ENCODE results near the gene ZDHHC9. TPM values are rescaled to one million over a fixed set of nuclear protein-coding genes. Genes with fewer than 3 reads are reported as not detected.

The ZDHHC9 gene
- total RNA-seq, 1 experiment from 2014 or later = 30.5 TPM

DNA sequence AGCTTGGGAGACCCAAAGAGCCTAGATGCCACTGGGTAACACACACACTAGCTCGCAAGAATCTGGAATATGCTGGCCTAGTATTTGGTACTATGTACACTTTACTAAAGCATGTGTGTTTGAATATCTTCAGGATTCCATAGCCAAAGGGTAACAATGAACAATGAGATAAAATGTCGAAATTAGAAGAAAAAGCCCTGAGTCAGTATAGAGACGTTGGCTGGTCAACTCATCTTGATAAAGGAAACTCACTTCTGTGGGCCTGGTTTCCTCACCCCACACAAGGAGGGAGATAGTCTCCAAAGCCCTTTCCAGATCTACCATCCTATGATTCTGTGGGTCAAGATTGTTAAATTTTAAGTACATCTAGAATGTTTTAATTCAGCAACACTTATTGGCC is 6.9 kb downstream of the ZDHHC9 start:
- H3K4me2 ChIP-seq (ENCODE audit: low read length) = no peak overlapping the region
- no peaks in the 10 kb centered on the region for H3K9me2 ChIP-seq (replicated peaks; ENCODE audit: low read length)
- no peak overlapping the region for H3K27ac ChIP-seq (ENCODE audit: low read length)
- H3K9me3 ChIP-seq (ENCODE audit: low read length) = no peaks in the 10 kb centered on the region
- H3K4me3 ChIP-seq (ENCODE audit: low read length) = no peak overlapping the region
- ChIA-PET CTCF (no interaction called here), POLR2A (ENCODE audit: unreplicated experiment) (no interaction called here)
- no peak overlapping the region for H3K9ac ChIP-seq (ENCODE audit: low read length)
- no peak for ATAC-seq
- no peak for TF ChIP-seq EZH2 (IDR thresholded peaks at IDR 0.05; ENCODE audit: low read length, unreplicated experiment)
- TF ChIP-seq, protein P1, sequence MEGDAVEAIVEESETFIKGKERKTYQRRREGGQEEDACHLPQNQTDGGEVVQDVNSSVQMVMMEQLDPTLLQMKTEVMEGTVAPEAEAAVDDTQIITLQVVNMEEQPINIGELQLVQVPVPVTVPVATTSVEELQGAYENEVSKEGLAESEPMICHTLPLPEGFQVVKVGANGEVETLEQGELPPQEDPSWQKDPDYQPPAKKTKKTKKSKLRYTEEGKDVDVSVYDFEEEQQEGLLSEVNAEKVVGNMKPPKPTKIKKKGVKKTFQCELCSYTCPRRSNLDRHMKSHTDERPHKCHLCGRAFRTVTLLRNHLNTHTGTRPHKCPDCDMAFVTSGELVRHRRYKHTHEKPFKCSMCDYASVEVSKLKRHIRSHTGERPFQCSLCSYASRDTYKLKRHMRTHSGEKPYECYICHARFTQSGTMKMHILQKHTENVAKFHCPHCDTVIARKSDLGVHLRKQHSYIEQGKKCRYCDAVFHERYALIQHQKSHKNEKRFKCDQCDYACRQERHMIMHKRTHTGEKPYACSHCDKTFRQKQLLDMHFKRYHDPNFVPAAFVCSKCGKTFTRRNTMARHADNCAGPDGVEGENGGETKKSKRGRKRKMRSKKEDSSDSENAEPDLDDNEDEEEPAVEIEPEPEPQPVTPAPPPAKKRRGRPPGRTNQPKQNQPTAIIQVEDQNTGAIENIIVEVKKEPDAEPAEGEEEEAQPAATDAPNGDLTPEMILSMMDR (conservative IDR thresholded peaks at IDR 0.05; ENCODE audit: low read depth, low read length) = no peak
- TF ChIP-seq EZH2phosphoT487 (IDR thresholded peaks at IDR 0.05; ENCODE audit: borderline replicate concordance, low read length) = no peak
- H3K27me3 ChIP-seq (ENCODE audit: low read length) = no peaks in the 10 kb centered on the region
- H3K36me3 ChIP-seq (ENCODE audit: low read depth, low read length) = peaks cover 7% of the 10 kb centered on the region; the same call in 1 of the 2 replicates
- no peaks in the 10 kb centered on the region for H3F3A ChIP-seq (ENCODE audit: low read length, unreplicated experiment)
- H4K20me1 ChIP-seq (ENCODE audit: low read length) = no peaks in the 10 kb centered on the region
- peaks cover 43% of the 10 kb centered on the region for H3K79me2 ChIP-seq (ENCODE audit: low read length)
- peaks cover 3% of the 10 kb centered on the region for H3K4me1 ChIP-seq (ENCODE audit: insufficient read depth, low read length)
- no peak overlapping the region for H2AFZ ChIP-seq (ENCODE audit: low read length)
- no TSS peak for BruUV-seq (replicated peaks)
- no peak for DNase-seq
- intact Hi-C loops (cut with micrococcal nuclease) = no loop called here

DNA sequence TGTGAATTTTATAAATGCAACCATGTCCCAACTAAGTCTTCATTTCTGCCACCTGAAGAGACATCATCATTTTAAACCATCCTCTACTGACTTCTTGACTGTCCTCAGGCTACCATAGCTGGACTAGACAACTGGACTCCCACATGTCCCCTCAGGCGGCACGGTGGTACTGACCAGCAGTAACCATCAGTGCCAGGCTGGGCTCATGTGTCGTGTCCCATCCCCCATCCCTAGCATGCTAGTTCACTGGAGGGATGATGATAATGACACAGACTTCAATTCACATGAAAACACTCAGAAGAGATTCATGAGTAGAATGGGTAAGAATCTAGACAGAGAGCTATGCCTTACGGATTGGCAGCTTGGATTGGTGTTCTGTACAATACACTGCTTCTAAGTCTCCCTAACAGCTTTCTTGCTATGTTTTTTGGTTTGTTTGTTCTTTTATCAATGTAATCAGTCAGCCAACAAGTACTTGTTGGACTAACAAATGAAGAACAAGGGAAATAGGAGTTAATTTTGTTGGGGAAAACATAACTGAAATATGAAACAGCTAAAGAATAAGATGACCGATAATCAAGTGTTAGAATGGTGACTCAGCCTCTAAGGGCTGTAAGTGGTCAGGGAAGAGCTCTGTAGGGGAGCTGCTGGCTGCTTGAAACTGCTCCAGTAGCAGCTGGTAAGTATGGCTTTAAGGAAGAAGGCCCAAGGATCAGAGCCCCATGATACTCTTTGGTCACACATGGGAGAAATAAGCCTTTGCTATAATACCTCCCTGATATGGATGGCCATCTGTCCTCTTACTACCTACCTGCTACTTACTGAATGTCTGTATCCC is 10.3 kb downstream of the ZDHHC9 start:
- no peaks in the 10 kb centered on the region for H4K20me1 ChIP-seq (ENCODE audit: low read length)
- no peaks in the 10 kb centered on the region for H3K4me1 ChIP-seq (ENCODE audit: insufficient read depth, low read length)
- DNase-seq (no peak), ATAC-seq (peak; percentile 45; the same call in 1 of the 2 replicates)
- no peak overlapping the region for H2AFZ ChIP-seq (ENCODE audit: low read length)
- no peaks in the 10 kb centered on the region for H3K9me3 ChIP-seq (ENCODE audit: low read length)
- no peak overlapping the region for H3K27ac ChIP-seq (ENCODE audit: low read length)
- H3F3A ChIP-seq (ENCODE audit: low read length, unreplicated experiment) = no peaks in the 10 kb centered on the region
- no peaks in the 10 kb centered on the region for H3K9me2 ChIP-seq (replicated peaks; ENCODE audit: low read length)
- H3K4me3 ChIP-seq (ENCODE audit: low read length) = no peak overlapping the region
- no peaks in the 10 kb centered on the region for H3K27me3 ChIP-seq (ENCODE audit: low read length)
- intact Hi-C loops (cut with micrococcal nuclease) = no loop called here
- ChIA-PET POLR2A (ENCODE audit: unreplicated experiment) (interaction anchor here (0.6 kb wide), 1 partner anchor 63 kb away, joined by 3 read pairs; no protein-coding TSS in a partner anchor), CTCF (no interaction called here)
- peaks cover 19% of the 10 kb centered on the region; the same call in 1 of the 2 replicates for H3K79me2 ChIP-seq (ENCODE audit: low read length)
- no peaks in the 10 kb centered on the region for H3K36me3 ChIP-seq (ENCODE audit: low read depth, low read length)
- no peak overlapping the region for H3K9ac ChIP-seq (ENCODE audit: low read length)
- TF ChIP-seq, protein P1 (conservative IDR thresholded peaks at IDR 0.05; ENCODE audit: low read depth, low read length) = no peak
- TF ChIP-seq EZH2 (IDR thresholded peaks at IDR 0.05; ENCODE audit: low read length, unreplicated experiment) (no peak), EZH2phosphoT487 (IDR thresholded peaks at IDR 0.05; ENCODE audit: borderline replicate concordance, low read length) (no peak)
- no peak overlapping the region for H3K4me2 ChIP-seq (ENCODE audit: low read length)
- no TSS peak for BruUV-seq (replicated peaks)

Data from PC-3 (cell line).